Esophagus squamous epithelium (tissue), 4 donors: ENCODE data around the gene CNOT2.

Experiments used
- CTCF ChIP-seq, 6 experiments: fragments of 450-650 bp in 4 of 6; fragments of 200-600 bp in 2 of 6; sonication (generic) in 2 of 6; IDR thresholded peaks; one replicate each; pipeline ENCODE4 v1.5.1; 2016 to 2019; ENCODE audit warnings: antibody characterized with exemption in 6 of 6, mild to moderate bottlenecking in 4 of 6, moderate library complexity in 4 of 6
- POLR2A ChIP-seq, 4 donors: fragments of 450-650 bp; IDR thresholded peaks; one replicate each; pipeline ENCODE4 v1.6.1; 2017; ENCODE audit warnings: antibody characterized with exemption in 4 of 4, mild to moderate bottlenecking in 4 of 4, moderate library complexity in 3 of 4

- TF ChIP-seq CTCF (IDR thresholded peaks at IDR 0.05), result no peak
- TF ChIP-seq POLR2A (IDR thresholded peaks at IDR 0.05), result no peak
Measured at GRCh38 chr12:70241845-70242244, 1.4 kb upstream of the CNOT2 start.
